Glomerular visceral epithelial cell (primary cell): ENCODE measurements around the gene GLTP.
"Not testable (repeated sequence)": the region's sequence is repeated elsewhere in the genome, so short reads cannot be mapped to it uniquely, and the experiment has no call there.

Experiments
- DNase-seq: peaks from one replicate; pipeline ENCODE4 v3.0.0-alpha.2; 2016; ENCODE audit errors: extremely low spot score

GLTP gene

GRCh38 chr12:109902891-109903418, 22.6 kb upstream of the GLTP start:
- no peak for DNase-seq

- DNase-seq, result no peak
Measured at GRCh38 chr12:109900752-109901580, 20.6 kb upstream of the GLTP start.

- DNase-seq, result peak; percentile 78
Measured at GRCh38 chr12:109899783-109900751, 19.7 kb upstream of the GLTP start, which contains the start of gene TCHP. Gene TCHP, plus strand, starts transcription at chr12:109900274. Its CDS starts 2,753 bp downstream, at chr12:109903027.

- DNase-seq, result not testable (repeated sequence)
Measured at GRCh38 chr12:109899345-109899744, 19.0 kb upstream of the GLTP start.

- DNase-seq, result no peak
Measured at GRCh38 chr12:109897029-109897428, 16.7 kb upstream of the GLTP start.

- DNase-seq, result no peak
Measured at GRCh38 chr12:109896188-109896587, 15.8 kb upstream of the GLTP start.

- DNase-seq, result no peak
Measured at GRCh38 chr12:109894939-109895338, 14.6 kb upstream of the GLTP start.

- no peak for DNase-seq
Measured at GRCh38 chr12:109893261-109893995, 13.1 kb upstream of the GLTP start.

GRCh38 chr12:109892748-109893147, 12.4 kb upstream of the GLTP start:
- no peak for DNase-seq

GRCh38 chr12:109892165-109892715, 11.9 kb upstream of the GLTP start:
- DNase-seq, result no peak

- DNase-seq, result not testable (repeated sequence)
Measured at GRCh38 chr12:109891731-109892130, 11.4 kb upstream of the GLTP start.

GRCh38 chr12:109890620-109891170, 10.4 kb upstream of the GLTP start:
- no peak for DNase-seq

GRCh38 chr12:109888179-109889020, 8.1 kb upstream of the GLTP start:
- peak; percentile 34 for DNase-seq

- DNase-seq, result no peak
Measured at GRCh38 chr12:109885616-109886015, 5.3 kb upstream of the GLTP start.

GRCh38 chr12:109883461-109883860, 3.1 kb upstream of the GLTP start:
- DNase-seq, result no peak

- DNase-seq, result no peak
Measured at GRCh38 chr12:109881752-109882151, 1.4 kb upstream of the GLTP start.

- DNase-seq, result no peak
Measured at GRCh38 chr12:109880938-109881337, 597 bp upstream of the GLTP start.

GRCh38 chr12:109879351-109880042, 844 bp downstream of the GLTP start:
- DNase-seq, result no peak

- no peak for DNase-seq
Measured at GRCh38 chr12:109878749-109879148, 1.6 kb downstream of the GLTP start.
